T-helper 2 cell treated with Interferon-gamma antibody and Interleukin-4, amounts not matched to agents 100 ng/mL and 5 ng/mL, for 36 hours (primary cell): ENCODE measurements around the gene HYCC1. TPM values are rescaled to one million over a fixed set of nuclear protein-coding genes. Genes with fewer than 3 reads are reported as not detected.

Source experiments
- intact Hi-C: fragments of 100-400 bp; cut with micrococcal nuclease; formaldehyde crosslinking; loops from one replicate; pipeline ENCODE4 v1.15.1; 2023
- total RNA-seq: library from RNA; stranded (reverse); gene quantifications from 2 replicates; pipeline ENCODE4 v1.2.3, GENCODE V29; 2022

The HYCC1 gene
- total RNA-seq, 1 donor from 2014 or later: 93.5 TPM

DNA sequence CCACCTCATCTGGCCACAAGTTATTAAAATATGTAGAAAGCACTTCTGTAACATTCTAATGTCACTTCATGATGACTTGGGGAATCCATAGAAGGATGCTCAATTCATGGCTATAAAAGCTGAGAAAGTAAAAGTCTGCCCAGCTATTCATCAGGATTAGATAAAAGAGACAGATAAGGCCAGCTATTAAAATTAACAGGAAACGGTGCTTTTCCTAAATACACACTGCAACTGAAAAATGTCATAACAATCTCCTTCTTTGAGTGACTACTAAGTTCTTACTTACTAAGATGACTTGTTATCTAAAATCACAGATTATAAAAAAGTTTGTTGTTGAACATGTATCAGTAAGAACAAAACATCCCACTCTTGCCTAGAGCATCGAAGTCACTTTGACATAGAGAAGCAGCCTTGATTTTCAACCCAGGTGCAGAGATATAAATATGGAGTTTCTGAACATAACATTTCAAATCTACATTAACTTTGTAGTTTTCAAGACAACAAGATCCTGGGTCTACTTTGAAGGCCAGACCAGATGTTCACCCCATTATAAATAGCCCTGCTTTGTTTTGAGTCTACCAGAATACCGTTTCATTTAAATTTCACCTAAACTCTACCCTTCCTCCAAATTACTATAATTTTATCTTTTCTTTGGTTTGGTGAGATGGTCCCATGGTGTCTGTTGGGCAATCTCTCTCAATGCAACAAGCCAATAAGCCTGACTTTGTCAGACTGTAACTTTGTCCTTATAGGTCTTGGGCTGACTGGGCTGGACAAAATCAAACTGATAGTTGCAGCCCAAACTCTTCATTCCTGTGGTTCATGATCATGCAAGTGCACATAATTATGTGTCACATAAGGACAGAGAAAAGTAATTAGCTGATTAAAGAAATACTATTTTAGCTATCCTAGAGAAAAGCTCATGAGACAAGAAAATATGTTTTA lies 24.0 kb downstream of the HYCC1 start:
- intact Hi-C loops: no loop called here

GRCh38 chr7:22985436-22985835 lies 28.5 kb downstream of the HYCC1 start:
- intact Hi-C loops: no loop called here

DNA sequence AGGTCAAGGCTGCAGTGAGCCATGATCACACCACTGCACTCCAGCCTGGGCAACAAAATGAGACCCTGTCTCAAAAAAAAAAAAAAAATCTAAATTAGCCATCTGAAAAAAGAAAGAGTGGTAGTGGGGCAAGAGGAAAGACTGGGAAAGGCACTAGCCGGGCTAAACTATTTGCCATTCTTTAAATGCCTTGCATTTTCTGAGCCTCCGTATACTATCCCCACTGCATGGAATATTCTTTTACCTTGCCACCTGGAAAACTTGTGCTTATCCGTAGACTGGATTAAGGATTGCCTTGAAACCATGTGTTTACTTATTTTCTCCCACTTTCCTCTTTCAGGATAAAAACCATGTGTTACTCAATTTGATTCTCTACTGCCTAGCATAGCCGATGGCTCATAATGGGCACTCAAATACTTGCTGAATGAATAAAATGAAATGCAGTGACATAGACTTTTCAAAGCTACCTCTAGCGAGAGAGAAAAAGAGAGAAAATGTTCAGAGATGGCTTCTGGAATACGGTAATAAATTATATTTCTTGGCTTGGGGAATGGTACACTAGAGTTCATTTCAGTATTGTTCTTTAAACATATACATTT lies 30.6 kb downstream of the HYCC1 start:
- intact Hi-C loops: no loop called here

- intact Hi-C loops: no loop called here
Measured at GRCh38 chr7:22980422-22980821, 33.5 kb downstream of the HYCC1 start.

DNA sequence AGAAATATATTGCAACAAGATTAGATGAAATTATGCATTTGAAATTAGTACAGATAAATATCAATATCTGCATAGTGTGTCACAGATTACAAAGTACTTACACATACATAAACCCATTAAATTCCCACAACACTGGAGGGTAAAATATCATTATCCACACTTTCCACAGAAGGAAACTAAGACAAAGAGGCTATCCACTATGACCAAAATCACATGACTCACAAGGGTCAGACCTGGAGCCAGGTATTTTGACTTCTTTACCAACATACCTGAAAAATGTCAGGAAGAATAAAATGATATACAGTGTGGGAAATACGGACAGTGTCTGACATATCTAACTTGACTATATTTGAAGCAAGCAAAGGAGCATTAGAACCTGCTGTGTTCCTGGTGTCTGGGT lies 34.1 kb downstream of the HYCC1 start:
- intact Hi-C loops: no loop called here

GRCh38 chr7:22979251-22979650 lies 34.7 kb downstream of the HYCC1 start:
- intact Hi-C loops: no loop called here

DNA sequence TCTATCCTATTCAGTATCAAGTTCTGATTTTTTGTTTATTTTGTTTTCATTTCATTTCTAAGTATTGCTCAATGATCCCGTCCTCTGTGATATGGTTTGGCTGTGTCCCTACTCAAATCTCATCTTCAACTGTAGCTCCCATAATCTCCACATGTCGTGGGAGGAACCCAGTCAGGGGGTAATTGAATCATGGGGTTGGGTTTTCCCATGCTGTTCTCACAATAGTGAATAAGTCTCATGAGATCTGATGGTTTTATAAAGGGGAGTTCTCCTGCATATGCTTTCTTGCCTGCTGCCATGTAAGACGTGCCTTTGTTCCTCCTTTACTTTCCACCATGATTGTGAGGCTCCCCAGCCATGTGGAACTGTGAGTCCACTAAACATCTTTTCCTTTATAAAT lies 39.3 kb downstream of the HYCC1 start:
- intact Hi-C loops: loop anchor here (5.0 kb wide), 1 partner anchor 83 kb away; no protein-coding TSS in a partner anchor

DNA sequence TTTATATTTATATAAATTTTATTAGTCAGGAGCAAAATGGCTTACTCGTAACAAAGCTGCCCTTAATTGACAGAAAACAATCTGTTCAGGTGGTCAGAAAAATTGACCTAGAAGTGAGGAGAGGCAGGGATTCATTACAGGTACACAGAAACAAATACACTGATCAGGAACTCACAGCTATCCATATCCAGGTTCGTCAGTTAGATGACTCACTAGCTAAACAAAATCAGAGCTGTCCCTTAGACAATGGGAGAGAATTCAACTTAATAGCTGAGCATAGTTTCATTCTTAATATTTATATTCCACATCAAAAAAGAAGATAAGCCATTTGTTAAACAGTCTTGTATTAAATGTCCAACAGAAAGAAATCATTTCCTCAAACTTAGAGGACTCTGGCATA lies 41.7 kb downstream of the HYCC1 start:
- intact Hi-C loops: loop anchor here (5.0 kb wide), 1 partner anchor 85 kb away; no protein-coding TSS in a partner anchor

DNA sequence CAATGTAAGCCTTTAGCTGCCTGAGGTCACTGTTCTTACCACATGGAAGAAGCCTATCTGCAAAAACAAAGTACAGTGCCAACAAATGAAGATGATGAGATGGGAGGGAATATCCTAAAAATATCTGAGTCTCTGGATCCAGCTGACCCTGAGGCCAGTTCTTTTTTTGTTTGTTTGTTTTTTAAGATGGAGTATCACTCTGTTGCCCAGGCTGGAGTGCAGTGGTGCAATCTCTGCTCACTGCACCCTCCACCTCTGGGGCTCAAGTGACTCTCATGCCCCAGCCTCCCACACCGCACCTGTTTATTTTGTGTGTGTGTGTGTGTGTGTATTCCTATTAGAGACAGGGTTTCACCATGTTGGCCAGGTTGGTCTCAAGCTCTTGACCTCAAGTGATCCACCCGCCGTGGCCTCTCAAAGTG lies 44.9 kb downstream of the HYCC1 start:
- intact Hi-C loops: no loop called here

Other genes with a start within 250 kb of the HYCC1 start
- gene TOMM7, start 191.3 kb downstream of the HYCC1 start, total RNA-seq: 264 and 277 TPM in 2 replicates
- 12.5 and 13.4 TPM in 2 replicates for gene KLHL7, start 91.7 kb upstream of the HYCC1 start, total RNA-seq
- gene NUP42, start 167.9 kb upstream of the HYCC1 start, total RNA-seq: 48.3 and 51.9 TPM in 2 replicates
- gene GPNMB, start 232.6 kb upstream of the HYCC1 start, total RNA-seq: 0.73 and 0.82 TPM in 2 replicates